T-helper 2 cell treated with Interferon-gamma antibody and Interleukin-4, amounts not matched to agents 5 μg/mL and 100 μg/mL, for 36 hours (primary cell): Measurements from ENCODE around the gene ARV1.
A peak's percentile ranks its signal among the peaks of the same experiment; 100 is the strongest.

Source experiments
- DNase-seq: peaks from one replicate; pipeline ENCODE4 v3.0.0; 2021; ENCODE audit warnings: low spot score
- H3K27ac Mint-ChIP-seq: one replicate; pipeline ENCODE4 v1.8.0; 2021; ENCODE audit warnings: mild to moderate bottlenecking, mixed read lengths
- H3K27me3 Mint-ChIP-seq: one replicate; pipeline ENCODE4 v1.8.0; 2021; ENCODE audit warnings: low read depth, mixed read lengths
- H3K36me3 Mint-ChIP-seq: one replicate; pipeline ENCODE4 v1.8.0; 2021; ENCODE audit warnings: low read depth, mixed read lengths
- H3K4me1 Mint-ChIP-seq: one replicate; pipeline ENCODE4 v1.8.0; 2021; ENCODE audit warnings: low read depth, mixed read lengths
- H3K4me3 Mint-ChIP-seq: one replicate; pipeline ENCODE4 v1.8.0; 2022; ENCODE audit warnings: mild to moderate bottlenecking, moderate library complexity, mixed read lengths
- H3K9me3 Mint-ChIP-seq: one replicate; pipeline ENCODE4 v1.8.0; 2021; ENCODE audit warnings: mixed read lengths

Gene ARV1

GRCh38 chr1:230978491-230979388, at the start of gene ARV1, which contains the start of gene TTC13:
Gene ARV1, plus strand, starts transcription at chr1:230979094. Its CDS starts 12 bp downstream, at chr1:230979106.
Gene TTC13, minus strand, starts transcription at chr1:230978861. Its CDS starts 31 bp downstream, at chr1:230978830.
- Mint-ChIP-seq H3K4me3 (peak within 1 kb of the TSS; percentile 92), H3K36me3 (peaks cover 30% of the 10 kb centered on the region), H3K27ac (peak within 1 kb of the TSS; percentile 95), H3K4me1 (peaks cover 40% of the 10 kb centered on the region), H3K9me3 (no peaks in the 10 kb centered on the region), H3K27me3 (no peaks in the 10 kb centered on the region)
- DNase-seq = peak; percentile 99

DNA sequence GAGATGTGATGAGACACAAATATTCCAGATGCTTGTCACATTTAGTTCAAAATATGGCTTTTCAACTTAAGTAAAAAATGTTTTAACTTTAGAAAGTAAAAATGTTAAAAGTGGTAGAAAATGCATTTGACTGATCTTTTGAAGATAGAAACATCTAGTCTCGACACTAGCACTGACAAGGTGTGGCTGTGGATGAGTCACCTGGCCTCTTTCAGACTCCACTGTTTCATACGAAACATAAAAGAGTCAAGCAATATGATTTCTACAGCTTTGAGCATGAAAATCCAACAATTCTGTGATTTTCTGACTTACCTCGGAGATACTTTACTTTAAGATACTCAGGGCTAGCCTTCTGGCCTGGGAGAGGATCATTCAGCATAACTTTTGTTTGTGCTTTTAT, 47.9 kb upstream of the ARV1 start:
- H3K27me3 Mint-ChIP-seq = no peaks in the 10 kb centered on the region
- peaks cover 41% of the 10 kb centered on the region for H3K36me3 Mint-ChIP-seq
- H3K4me1 Mint-ChIP-seq = peaks cover 9% of the 10 kb centered on the region
- H3K9me3 Mint-ChIP-seq = no peaks in the 10 kb centered on the region
- no peak for DNase-seq
- H3K4me3 Mint-ChIP-seq = no peak overlapping the region
- no peak overlapping the region for H3K27ac Mint-ChIP-seq

- Mint-ChIP-seq H3K27ac (peak overlapping the region; percentile 9), H3K36me3 (peaks cover 41% of the 10 kb centered on the region), H3K27me3 (no peaks in the 10 kb centered on the region), H3K4me1 (peaks cover 29% of the 10 kb centered on the region), H3K4me3 (no peak overlapping the region), H3K9me3 (no peaks in the 10 kb centered on the region)
- no peak for DNase-seq
Observed at GRCh38 chr1:230935852-230936251, 43.0 kb upstream of the ARV1 start.

DNA sequence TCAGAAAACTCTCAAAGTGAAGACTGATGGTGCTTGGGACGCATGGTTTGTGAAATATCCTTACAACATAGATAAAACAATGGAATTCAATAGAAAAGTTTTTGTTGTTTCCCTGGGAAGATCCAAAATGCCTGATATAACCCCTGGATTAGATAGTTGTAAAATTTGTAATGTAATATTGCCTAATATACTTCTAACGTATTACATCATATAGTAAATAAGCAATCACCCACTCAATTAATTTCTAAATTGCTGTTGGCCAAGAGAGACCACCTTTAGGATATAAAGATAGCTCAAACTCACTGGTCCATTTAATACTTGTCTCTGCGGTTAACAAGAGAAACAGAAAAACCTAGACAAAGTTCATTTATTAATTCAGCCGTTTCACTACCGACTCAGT, 42.4 kb upstream of the ARV1 start:
- Mint-ChIP-seq H3K4me1 (peaks cover 27% of the 10 kb centered on the region), H3K27ac (peak overlapping the region; percentile 27), H3K4me3 (no peak overlapping the region), H3K36me3 (peaks cover 40% of the 10 kb centered on the region), H3K27me3 (no peaks in the 10 kb centered on the region), H3K9me3 (no peaks in the 10 kb centered on the region)
- DNase-seq = no peak

DNA sequence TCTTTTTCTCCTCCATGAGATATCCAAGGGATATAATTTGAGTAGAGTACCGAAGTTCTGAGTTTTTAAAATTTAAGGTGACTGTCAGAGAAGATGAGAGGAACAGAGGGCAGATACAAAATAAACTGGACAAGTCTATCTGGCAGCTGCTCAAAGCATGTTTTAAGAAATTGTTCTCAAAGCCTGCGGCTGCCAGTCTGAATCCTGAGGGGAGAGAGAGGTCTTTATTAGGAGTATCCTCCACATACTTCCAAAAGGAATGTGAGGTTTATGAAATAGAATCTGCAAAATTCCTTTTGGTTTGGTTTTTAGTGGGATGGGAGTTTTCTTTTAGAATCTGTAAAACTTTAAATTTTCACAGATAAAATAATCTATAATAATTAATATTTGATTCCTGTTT, 41.5 kb upstream of the ARV1 start:
- H3K4me3 Mint-ChIP-seq = peak overlapping the region; percentile 50
- no peak for DNase-seq
- H3K36me3 Mint-ChIP-seq = peaks cover 42% of the 10 kb centered on the region
- H3K4me1 Mint-ChIP-seq = peaks cover 29% of the 10 kb centered on the region
- H3K27ac Mint-ChIP-seq = peak overlapping the region; percentile 64
- H3K27me3 Mint-ChIP-seq = no peaks in the 10 kb centered on the region
- H3K9me3 Mint-ChIP-seq = no peaks in the 10 kb centered on the region

- Mint-ChIP-seq H3K9me3 (no peaks in the 10 kb centered on the region), H3K4me1 (peaks cover 31% of the 10 kb centered on the region), H3K4me3 (no peak overlapping the region), H3K27me3 (no peaks in the 10 kb centered on the region), H3K27ac (peak overlapping the region; percentile 9), H3K36me3 (peaks cover 37% of the 10 kb centered on the region)
- no peak for DNase-seq
Observed at GRCh38 chr1:230938924-230939368, 39.9 kb upstream of the ARV1 start.

DNA sequence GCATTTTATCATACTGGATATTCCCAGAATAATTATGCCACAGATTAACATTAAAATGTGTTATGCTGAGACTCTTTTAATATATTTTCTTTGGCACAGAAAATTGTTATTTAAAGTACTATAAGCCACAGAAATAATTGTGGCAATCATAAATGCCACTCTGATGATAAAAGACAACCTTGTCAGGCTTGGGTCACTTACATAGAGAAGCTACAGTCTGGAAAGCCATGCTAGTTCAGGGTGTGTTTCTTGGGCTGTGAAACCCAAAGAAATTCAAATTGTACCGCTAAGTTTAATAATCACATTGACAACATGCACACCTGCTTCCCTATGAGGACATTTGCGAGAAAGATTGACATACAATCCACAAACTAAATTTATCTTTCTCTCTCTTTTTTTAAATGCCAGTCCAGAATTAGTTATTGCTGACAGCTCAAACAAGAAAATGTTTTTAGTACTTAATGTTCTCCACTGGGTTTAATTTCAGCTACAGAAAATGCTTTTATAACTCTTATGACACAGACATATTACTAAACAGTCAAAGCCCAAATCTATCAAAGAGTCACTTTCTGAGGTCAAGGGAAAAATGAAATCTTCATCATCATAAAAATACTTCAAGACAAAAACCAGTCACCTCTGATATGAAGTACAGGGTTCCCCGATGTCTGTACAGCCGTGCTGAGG, 38.9 kb upstream of the ARV1 start:
- H3K27ac Mint-ChIP-seq = no peak overlapping the region

GRCh38 chr1:230940848-230941247, 38.0 kb upstream of the ARV1 start:
- DNase-seq = no peak
- H3K9me3 Mint-ChIP-seq = no peaks in the 10 kb centered on the region
- H3K4me1 Mint-ChIP-seq = peaks cover 24% of the 10 kb centered on the region

More for the DNA sequence above, 38.9 kb upstream of the ARV1 start:
- Mint-ChIP-seq H3K4me3 (no peak overlapping the region), H3K4me1 (peaks cover 31% of the 10 kb centered on the region), H3K27me3 (no peaks in the 10 kb centered on the region), H3K9me3 (no peaks in the 10 kb centered on the region), H3K36me3 (peaks cover 42% of the 10 kb centered on the region)
- DNase-seq = no peak

GRCh38 chr1:230943048-230943593, 35.8 kb upstream of the ARV1 start:
- H3K4me3 Mint-ChIP-seq = no peak overlapping the region
- no peaks in the 10 kb centered on the region for H3K27me3 Mint-ChIP-seq
- no peak for DNase-seq
- H3K27ac Mint-ChIP-seq = no peak overlapping the region
- peaks cover 13% of the 10 kb centered on the region for H3K4me1 Mint-ChIP-seq
- H3K36me3 Mint-ChIP-seq = peaks cover 37% of the 10 kb centered on the region
- H3K9me3 Mint-ChIP-seq = no peaks in the 10 kb centered on the region

More at GRCh38 chr1:230940848-230941247, 38.0 kb upstream of the ARV1 start:
- Mint-ChIP-seq H3K27ac (no peak overlapping the region), H3K27me3 (no peaks in the 10 kb centered on the region), H3K36me3 (peaks cover 41% of the 10 kb centered on the region), H3K4me3 (no peak overlapping the region)

DNA sequence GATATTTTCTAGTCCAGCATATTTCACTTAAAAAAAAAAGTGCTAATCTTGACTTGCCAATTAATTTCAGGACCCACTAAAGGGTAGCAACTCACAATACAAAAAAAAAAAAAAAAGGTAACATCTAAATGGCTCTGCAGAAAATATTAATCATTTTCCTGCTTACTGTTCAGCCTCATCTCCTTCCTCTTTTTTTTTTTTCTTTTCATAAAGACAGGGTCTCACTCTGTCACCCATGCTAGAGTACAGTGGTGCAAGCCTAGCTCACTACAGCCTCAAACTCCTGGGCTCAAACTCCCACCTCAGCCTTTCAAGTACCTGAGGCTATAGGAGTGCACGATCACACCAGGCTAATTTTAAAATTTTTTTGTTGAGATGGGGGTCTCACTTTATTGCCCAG, 30.6 kb upstream of the ARV1 start:
- Mint-ChIP-seq H3K36me3 (peaks cover 38% of the 10 kb centered on the region), H3K27ac (no peak overlapping the region), H3K4me3 (no peak overlapping the region), H3K9me3 (no peaks in the 10 kb centered on the region), H3K4me1 (no peaks in the 10 kb centered on the region), H3K27me3 (no peaks in the 10 kb centered on the region)
- DNase-seq = no peak

- H3K4me1 Mint-ChIP-seq = no peaks in the 10 kb centered on the region
- H3K9me3 Mint-ChIP-seq = no peaks in the 10 kb centered on the region
- H3K36me3 Mint-ChIP-seq = peaks cover 41% of the 10 kb centered on the region
- no peak overlapping the region for H3K27ac Mint-ChIP-seq
- no peak overlapping the region for H3K4me3 Mint-ChIP-seq
- no peak for DNase-seq
- no peaks in the 10 kb centered on the region for H3K27me3 Mint-ChIP-seq
Observed at GRCh38 chr1:230948903-230949302, 30.0 kb upstream of the ARV1 start.

DNA sequence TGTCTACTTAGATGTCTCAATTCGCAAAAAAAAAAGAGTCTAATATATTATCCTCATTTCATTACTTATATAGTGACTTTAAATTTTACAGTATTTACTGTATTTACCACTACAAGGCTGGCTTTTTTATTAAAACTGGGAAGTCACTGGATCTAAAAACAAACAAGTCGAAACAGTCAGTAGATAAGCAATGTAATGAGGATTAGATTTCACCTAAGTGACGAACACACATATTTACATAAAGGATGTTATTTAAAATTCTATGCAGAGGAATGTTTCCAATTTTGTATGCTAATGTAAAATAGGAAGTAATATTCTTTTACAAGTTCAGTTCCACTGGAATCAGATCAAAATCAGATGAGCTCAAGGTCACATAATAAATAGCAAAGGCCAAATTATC, 28.5 kb upstream of the ARV1 start:
- no peak for DNase-seq
- peaks cover 40% of the 10 kb centered on the region for H3K36me3 Mint-ChIP-seq
- H3K27me3 Mint-ChIP-seq = no peaks in the 10 kb centered on the region
- H3K4me3 Mint-ChIP-seq = no peak overlapping the region
- H3K27ac Mint-ChIP-seq = no peak overlapping the region
- H3K4me1 Mint-ChIP-seq = no peaks in the 10 kb centered on the region
- H3K9me3 Mint-ChIP-seq = no peaks in the 10 kb centered on the region

- H3K36me3 Mint-ChIP-seq = peaks cover 41% of the 10 kb centered on the region
- H3K4me3 Mint-ChIP-seq = no peak overlapping the region
Observed at GRCh38 chr1:230957580-230957989, 21.3 kb upstream of the ARV1 start.

DNA sequence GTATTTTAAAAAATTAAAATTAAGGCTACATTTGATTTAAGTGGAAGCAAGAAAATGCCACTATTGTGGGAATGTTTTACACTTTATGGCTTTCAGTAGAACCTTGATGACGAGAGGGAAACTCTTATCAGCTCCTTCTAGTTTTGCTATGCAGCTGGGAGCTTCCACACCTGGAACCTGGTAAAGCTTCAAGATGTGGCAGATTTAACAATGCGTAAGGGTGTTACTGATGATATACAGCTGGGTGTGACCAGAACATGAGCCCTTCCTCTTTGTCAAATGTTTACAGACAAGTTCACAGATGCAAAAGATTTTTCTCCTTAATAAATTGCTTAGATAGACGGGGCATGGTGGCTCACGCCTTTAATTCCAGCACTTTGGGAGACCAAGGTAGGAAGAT, 20.5 kb upstream of the ARV1 start:
- H3K4me3 Mint-ChIP-seq = no peak overlapping the region
- no peaks in the 10 kb centered on the region for H3K4me1 Mint-ChIP-seq
- no peaks in the 10 kb centered on the region for H3K27me3 Mint-ChIP-seq
- H3K36me3 Mint-ChIP-seq = peaks cover 38% of the 10 kb centered on the region
- H3K27ac Mint-ChIP-seq = no peak overlapping the region
- no peaks in the 10 kb centered on the region for H3K9me3 Mint-ChIP-seq
- DNase-seq = no peak

More at GRCh38 chr1:230957580-230957989, 21.3 kb upstream of the ARV1 start:
- Mint-ChIP-seq H3K27ac (no peak overlapping the region), H3K9me3 (no peaks in the 10 kb centered on the region), H3K4me1 (no peaks in the 10 kb centered on the region), H3K27me3 (no peaks in the 10 kb centered on the region)
- DNase-seq = no peak
